ENCODE data around the gene SPTBN1.

DNA sequence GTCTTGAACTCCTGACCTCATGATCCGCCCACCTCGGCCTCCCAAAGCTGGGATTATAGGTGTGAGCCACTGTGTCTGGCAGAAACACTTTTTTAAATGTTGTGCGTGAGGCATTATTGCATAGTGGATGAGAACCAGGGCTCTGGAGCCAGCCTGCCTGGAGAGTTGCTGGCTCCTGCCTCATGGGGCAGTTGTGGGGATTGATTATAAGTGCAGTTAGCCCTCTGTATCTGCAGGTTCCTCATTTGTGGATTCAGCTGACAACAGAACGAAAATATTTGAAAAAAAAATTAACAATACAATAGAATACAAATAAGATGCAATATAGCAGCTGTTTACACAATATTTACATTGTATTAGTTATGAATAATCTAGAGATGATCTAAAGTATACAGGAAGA, 137.9 kb downstream of the SPTBN1 start:
- TF ChIP-seq EZH2 (IDR thresholded peaks at IDR 0.05; ENCODE audit: borderline replicate concordance, low read length) (no peak), CTCF (IDR thresholded peaks at IDR 0.05; ENCODE audit: low read length) (no peak)

All from OCI-LY1 (cell line).